ENCODE data around the gene MAF. TPM values are rescaled to one million over a fixed set of nuclear protein-coding genes. Genes with fewer than 3 reads are reported as not detected.

Gene MAF
- total and polyA plus RNA-seq, 8 donors, result 1.6 to 17.0 (median 3.0) TPM

- no peak for ATAC-seq
- H3K9me3 ChIP-seq, result no peaks in the 10 kb centered on the region
- H3K27ac ChIP-seq, result no peak overlapping the region
- 23 to 26% methylated on average over 5 of the region's 5 CpGs for WGBS, 2 donors
- H3K4me3 ChIP-seq, result no peak overlapping the region
- peaks cover 0 to 3% (median 0%) of the 10 kb centered on the region in 3 donors for H3K4me1 ChIP-seq
- H3K27me3 ChIP-seq, result no peaks in the 10 kb centered on the region
- intact Hi-C loops (cut with DNase I), result no loop called here
- no peak for DNase-seq
- no peak for FAIRE-seq
- no peak for TF ChIP-seq CTCF (IDR thresholded peaks at IDR 0.05)
- H3K36me3 ChIP-seq, result no peaks in the 10 kb centered on the region
These were observed 2.1 kb upstream of the MAF start for GRCh38 chr16:79602628-79603014.

GRCh38 chr16:79601931-79602627 is 1.5 kb upstream of the MAF start:
- H3K9me3 ChIP-seq, result no peaks in the 10 kb centered on the region
- peak; percentile 96 for FAIRE-seq
- WGBS, 2 donors, result 2 to 3% methylated on average over 15 of the region's 15 CpGs
- no peaks in the 10 kb centered on the region for H3K36me3 ChIP-seq
- ATAC-seq, result peak; percentile 45 to 63 (median 50)
- H3K4me1 ChIP-seq, result peaks cover 0 to 3% (median 0%) of the 10 kb centered on the region in 3 donors
- intact Hi-C loops (cut with DNase I), result no loop called here
- H3K4me3 ChIP-seq, result peak overlapping the region; percentile 38 to 65 (median 44)
- H3K27ac ChIP-seq, result peak overlapping the region in 2 of 4 donors; percentile 84 to 86
- peak; percentile 46 to 79 (median 69) for TF ChIP-seq CTCF (IDR thresholded peaks at IDR 0.05)
- peak; percentile 36 to 84 (median 74) for DNase-seq
- no peaks in the 10 kb centered on the region for H3K27me3 ChIP-seq

GRCh38 chr16:79601092-79601930 is 774 bp upstream of the MAF start:
- DNase-seq, result peak; percentile 21 to 81 (median 40)
- TF ChIP-seq CTCF (IDR thresholded peaks at IDR 0.05), result no peak
- no peaks in the 10 kb centered on the region for H3K9me3 ChIP-seq
- H3K27me3 ChIP-seq, result no peaks in the 10 kb centered on the region
- peak overlapping the region in 3 of 4 donors; percentile 61 to 86 (median 84) for H3K27ac ChIP-seq
- intact Hi-C loops (cut with DNase I), result no loop called here
- WGBS, 2 donors, result 0 to 1% methylated on average over 48 to 51 of the region's 51 CpGs
- peak; percentile 49 to 68 (median 58) for ATAC-seq
- H3K4me1 ChIP-seq, result peaks cover 0 to 3% (median 0%) of the 10 kb centered on the region in 3 donors
- no peak for FAIRE-seq
- peak overlapping the region; percentile 38 to 65 (median 44) for H3K4me3 ChIP-seq
- no peaks in the 10 kb centered on the region for H3K36me3 ChIP-seq

GRCh38 chr16:79599837-79600637 is 500 bp downstream of the MAF start:
- no peak for FAIRE-seq

More at GRCh38 chr16:79599837-79600637, 500 bp downstream of the MAF start:
- Histone ChIP-seq H3K9me3 (no peaks in the 10 kb centered on the region), H3K36me3 (no peaks in the 10 kb centered on the region), H3K27ac (peak overlapping the region in 3 of 4 donors; percentile 61 to 86 (median 84)), H3K4me1 (peaks cover 0 to 3% (median 0%) of the 10 kb centered on the region in 3 donors), H3K27me3 (no peaks in the 10 kb centered on the region), H3K4me3 (peak overlapping the region; percentile 38 to 65 (median 44))
- peak; percentile 40 to 66 (median 50) for ATAC-seq
- intact Hi-C loops (cut with DNase I), result no loop called here
- DNase-seq, result peak; percentile 32 to 85 (median 50)
- no peak for TF ChIP-seq CTCF (IDR thresholded peaks at IDR 0.05)
- 0% methylated on average over 56 to 84 of the region's 84 CpGs for WGBS, 2 donors
